ENCODE data around the gene MKX. TPM values are rescaled to one million over a fixed set of nuclear protein-coding genes. Genes with fewer than 3 reads are reported as not detected.

Gene MKX
- total and polyA plus RNA-seq, 9 of the 15 experiments (the other 6 are each of a cell fraction or from before 2014, with no cell fraction given): 0.07 TPM; not detected in 7

GRCh38 chr10:27720529-27720928 is 25.1 kb downstream of the MKX start:
- H3K4me1 ChIP-seq (replicated peaks in 1 of 2; ENCODE audit: control insufficient read depth in 2 of 2, insufficient read depth in 2 of 2, low read length in 2 of 2): no peaks in the 10 kb centered on the region
- in situ Hi-C loops (cut with MboI): no loop called here
- ChIA-PET POLR2A (no interaction called here), CTCF (ENCODE audit: low intra/inter-chr PET ratio) (no interaction called here)
- no peaks in the 10 kb centered on the region for H3K27me3 ChIP-seq (ENCODE audit: control insufficient read depth in 2 of 2, insufficient read depth in 2 of 2, low read length in 2 of 2)
- no peak overlapping the region for H3K4me3 ChIP-seq
- no TSS peak for BruUV-seq (replicated peaks)
- TF ChIP-seq, protein P1, sequence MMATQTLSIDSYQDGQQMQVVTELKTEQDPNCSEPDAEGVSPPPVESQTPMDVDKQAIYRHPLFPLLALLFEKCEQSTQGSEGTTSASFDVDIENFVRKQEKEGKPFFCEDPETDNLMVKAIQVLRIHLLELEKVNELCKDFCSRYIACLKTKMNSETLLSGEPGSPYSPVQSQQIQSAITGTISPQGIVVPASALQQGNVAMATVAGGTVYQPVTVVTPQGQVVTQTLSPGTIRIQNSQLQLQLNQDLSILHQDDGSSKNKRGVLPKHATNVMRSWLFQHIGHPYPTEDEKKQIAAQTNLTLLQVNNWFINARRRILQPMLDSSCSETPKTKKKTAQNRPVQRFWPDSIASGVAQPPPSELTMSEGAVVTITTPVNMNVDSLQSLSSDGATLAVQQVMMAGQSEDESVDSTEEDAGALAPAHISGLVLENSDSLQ (IDR thresholded peaks at IDR 0.05): no peak
- no peaks in the 10 kb centered on the region for H3K9me1 ChIP-seq (ENCODE audit: control insufficient read depth, insufficient read depth, low read length)
- no peak for ATAC-seq
- H3K9me3 ChIP-seq (replicated peaks; ENCODE audit: control insufficient read depth, insufficient read depth, low read depth, low read length): no peaks in the 10 kb centered on the region
- 0% methylated on average over 1 of the region's 1 CpG for WGBS (ENCODE audit: insufficient coverage, low coverage, missing lambda C conversion rate)
- no peak for FAIRE-seq
- intact Hi-C loops (cut with micrococcal nuclease): no loop called here
- DNase-seq (ENCODE audit: extremely low read depth in 1 of 4, low spot score in 3 of 4): no peak
- H3K79me2 ChIP-seq (ENCODE audit: control insufficient read depth, insufficient read depth, low read length): no peaks in the 10 kb centered on the region
- no peak overlapping the region for H3K27ac ChIP-seq (ENCODE audit: extremely low read depth, low read depth, low read length)
- peaks cover 2% of the 10 kb centered on the region; the same call in 1 of the 2 replicates for H4K20me1 ChIP-seq (replicated peaks; ENCODE audit: control insufficient read depth, insufficient read depth, low read length)
- H3K36me3 ChIP-seq (ENCODE audit: control insufficient read depth, insufficient read depth, low read length): no peaks in the 10 kb centered on the region
- no peak overlapping the region for H3K4me2 ChIP-seq (ENCODE audit: insufficient read depth, low read length)
- H2AFZ ChIP-seq (ENCODE audit: low read depth, low read length): no peak overlapping the region
- no peak overlapping the region for H3K9ac ChIP-seq (ENCODE audit: insufficient read depth in 1 of 2, low read depth in 2 of 2, low read length in 2 of 2)

GRCh38 chr10:27719052-27719451 is 26.6 kb downstream of the MKX start:
- FAIRE-seq: no peak
- 0% methylated on average over 3 of the region's 3 CpGs for WGBS (ENCODE audit: insufficient coverage, low coverage, missing lambda C conversion rate)

More at GRCh38 chr10:27719052-27719451, 26.6 kb downstream of the MKX start:
- DNase-seq (ENCODE audit: extremely low read depth in 1 of 4, low spot score in 3 of 4) (no peak), ATAC-seq (no peak)
- ChIA-PET CTCF (ENCODE audit: low intra/inter-chr PET ratio) (no interaction called here), POLR2A (no interaction called here)
- peaks cover under 1% of the 10 kb centered on the region; the same call in 1 of the 2 replicates for H4K20me1 ChIP-seq (replicated peaks; ENCODE audit: control insufficient read depth, insufficient read depth, low read length)
- no peak for TF ChIP-seq ZNF780A (CRISPR knock-in tag; IDR thresholded peaks at IDR 0.05)
- TF ChIP-seq ZBTB49 (CRISPR knock-in tag; IDR thresholded peaks at IDR 0.05; ENCODE audit: borderline replicate concordance): no peak
- TF ChIP-seq ARNT (IDR thresholded peaks at IDR 0.05): no peak
- no peak for TF ChIP-seq STAT5B (CRISPR knock-in tag; IDR thresholded peaks at IDR 0.05)
- TF ChIP-seq ZNF431 (CRISPR knock-in tag; IDR thresholded peaks at IDR 0.05): no peak
- TF ChIP-seq PHB (CRISPR knock-in tag; IDR thresholded peaks at IDR 0.05): no peak
- no peak for TF ChIP-seq ESRRB (CRISPR knock-in tag; IDR thresholded peaks at IDR 0.05; ENCODE audit: borderline replicate concordance)
- no peak for TF ChIP-seq CREB1 (IDR thresholded peaks at IDR 0.05)
- TF ChIP-seq CREB1 (CRISPR knock-in tag; IDR thresholded peaks at IDR 0.05): no peak
- TF ChIP-seq ELF4 (CRISPR knock-in tag; IDR thresholded peaks at IDR 0.05): no peak
- no peak for TF ChIP-seq ESRRA (IDR thresholded peaks at IDR 0.05; ENCODE audit: borderline replicate concordance, low read depth)
- no peak for TF ChIP-seq MXI1 (IDR thresholded peaks at IDR 0.05; ENCODE audit: low read depth, low read length)
- no peak for TF ChIP-seq RB1 (IDR thresholded peaks at IDR 0.05; ENCODE audit: low read depth)
- H3K27me3 ChIP-seq (ENCODE audit: control insufficient read depth in 2 of 2, insufficient read depth in 2 of 2, low read length in 2 of 2): no peaks in the 10 kb centered on the region
- H3K9ac ChIP-seq (ENCODE audit: insufficient read depth in 1 of 2, low read depth in 2 of 2, low read length in 2 of 2): no peak overlapping the region
- BruUV-seq (replicated peaks): no TSS peak
- no peaks in the 10 kb centered on the region for H3K36me3 ChIP-seq (ENCODE audit: control insufficient read depth, insufficient read depth, low read length)
- intact Hi-C loops (cut with micrococcal nuclease): no loop called here
- H3K4me3 ChIP-seq: no peak overlapping the region
- H3K27ac ChIP-seq (ENCODE audit: extremely low read depth, low read depth, low read length): no peak overlapping the region
- H3K9me3 ChIP-seq (replicated peaks; ENCODE audit: control insufficient read depth, insufficient read depth, low read depth, low read length): no peaks in the 10 kb centered on the region
- no peaks in the 10 kb centered on the region for H3K79me2 ChIP-seq (ENCODE audit: control insufficient read depth, insufficient read depth, low read length)
- H3K4me1 ChIP-seq (replicated peaks in 1 of 2; ENCODE audit: control insufficient read depth in 2 of 2, insufficient read depth in 2 of 2, low read length in 2 of 2): no peaks in the 10 kb centered on the region
- H2AFZ ChIP-seq (ENCODE audit: low read depth, low read length): no peak overlapping the region
- H3K4me2 ChIP-seq (ENCODE audit: insufficient read depth, low read length): no peak overlapping the region
- H3K9me1 ChIP-seq (ENCODE audit: control insufficient read depth, insufficient read depth, low read length): no peaks in the 10 kb centered on the region
- in situ Hi-C loops (cut with MboI): no loop called here
